ENCODE data around the gene GJB1.

GJB1 gene

DNA sequence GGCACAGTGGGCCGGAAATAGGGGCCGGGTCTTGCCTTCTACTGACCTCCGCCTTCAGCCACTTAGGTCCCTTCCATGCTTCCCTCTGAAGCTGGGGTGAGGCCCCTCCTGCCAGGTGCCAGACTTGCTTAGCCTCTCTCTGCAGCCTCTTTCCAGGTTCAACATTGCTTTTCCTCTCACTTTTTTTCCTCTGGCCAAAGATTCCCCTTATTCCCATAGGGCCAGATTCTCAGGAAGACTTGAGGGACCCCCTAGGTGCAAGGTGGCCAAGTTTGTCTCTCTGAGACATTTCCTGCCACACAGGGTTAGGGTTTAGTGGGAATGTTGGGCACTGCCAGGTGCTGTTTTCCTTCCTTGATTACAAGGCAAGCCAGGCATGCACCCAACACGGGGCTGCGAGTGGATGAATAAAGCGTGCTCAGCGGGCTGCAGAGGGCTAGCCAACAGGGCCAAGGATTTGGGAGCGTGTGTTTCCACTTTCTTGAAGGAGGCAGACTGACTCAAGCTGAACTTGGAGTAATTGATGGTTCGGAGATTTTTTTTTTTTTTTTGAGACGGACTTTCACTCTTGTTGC is 7.6 kb upstream of the GJB1 start:
- no peak for DNase-seq

DNA sequence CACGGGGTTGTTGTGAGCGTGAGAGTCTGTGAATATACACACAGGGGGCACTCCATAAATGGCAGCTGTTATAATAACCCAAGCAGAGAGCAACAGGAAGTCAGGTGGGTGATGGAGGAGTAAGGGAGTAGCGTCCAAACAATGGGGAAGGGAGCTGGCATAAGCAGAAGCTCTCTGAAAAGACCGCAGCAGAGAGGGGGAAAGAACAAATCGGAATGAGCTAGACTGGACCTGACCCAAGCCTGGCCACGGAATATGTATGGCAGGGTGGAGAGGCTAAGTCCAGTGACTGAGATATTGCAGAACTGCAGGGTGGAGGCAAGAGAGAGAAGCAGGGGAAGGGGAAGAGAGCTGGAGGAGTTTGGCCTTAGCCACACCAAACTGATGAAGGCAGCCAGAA is 6.5 kb upstream of the GJB1 start:
- no peak for DNase-seq

DNA sequence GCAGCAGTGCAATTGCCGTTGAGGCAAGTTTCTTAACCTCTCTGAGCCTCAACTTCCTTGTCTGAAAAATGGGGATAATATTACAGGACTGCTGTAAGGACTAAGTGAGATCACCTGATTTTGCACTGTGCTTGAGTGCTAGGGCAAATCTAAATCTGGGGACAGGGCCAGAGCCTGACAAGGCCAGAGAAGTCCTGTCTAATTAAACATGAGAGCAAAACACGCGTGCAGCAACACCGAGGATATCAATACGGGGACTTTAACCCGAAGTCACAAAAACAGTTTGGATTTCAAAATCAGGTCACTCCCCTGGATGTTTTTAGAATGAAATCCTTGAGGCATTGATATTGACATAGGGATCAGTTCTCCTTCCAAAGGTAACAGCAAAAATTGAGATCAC is 5.7 kb upstream of the GJB1 start:
- no peak for DNase-seq

DNA sequence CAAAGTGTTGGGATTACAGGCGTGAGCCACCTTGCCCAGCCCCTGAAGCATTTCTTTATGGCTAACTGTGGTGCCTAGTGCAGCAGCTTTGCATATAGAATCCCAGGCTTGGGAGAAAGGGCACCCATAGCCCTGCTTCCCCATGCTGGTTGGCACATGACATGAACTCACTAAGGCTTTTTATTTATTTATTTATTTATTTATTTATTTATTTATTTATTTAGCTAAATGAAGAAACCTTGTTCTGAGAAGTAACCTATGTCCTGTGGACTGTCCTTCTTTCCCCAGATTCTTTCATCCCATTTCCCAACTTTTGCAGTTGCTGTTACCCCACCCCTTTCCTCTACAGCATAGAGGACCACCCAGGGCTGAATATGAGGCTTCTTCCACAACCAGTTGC is 1.9 kb upstream of the GJB1 start:
- DNase-seq, result no peak

DNA sequence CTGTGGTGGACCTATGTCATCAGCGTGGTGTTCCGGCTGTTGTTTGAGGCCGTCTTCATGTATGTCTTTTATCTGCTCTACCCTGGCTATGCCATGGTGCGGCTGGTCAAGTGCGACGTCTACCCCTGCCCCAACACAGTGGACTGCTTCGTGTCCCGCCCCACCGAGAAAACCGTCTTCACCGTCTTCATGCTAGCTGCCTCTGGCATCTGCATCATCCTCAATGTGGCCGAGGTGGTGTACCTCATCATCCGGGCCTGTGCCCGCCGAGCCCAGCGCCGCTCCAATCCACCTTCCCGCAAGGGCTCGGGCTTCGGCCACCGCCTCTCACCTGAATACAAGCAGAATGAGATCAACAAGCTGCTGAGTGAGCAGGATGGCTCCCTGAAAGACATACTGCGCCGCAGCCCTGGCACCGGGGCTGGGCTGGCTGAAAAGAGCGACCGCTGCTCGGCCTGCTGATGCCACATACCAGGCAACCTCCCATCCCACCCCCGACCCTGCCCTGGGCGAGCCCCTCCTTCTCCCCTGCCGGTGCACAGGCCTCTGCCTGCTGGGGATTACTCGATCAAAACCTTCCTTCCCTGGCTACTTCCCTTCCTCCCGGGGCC is 1.2 kb downstream of the GJB1 start:
- DNase-seq, result no peak

DNA sequence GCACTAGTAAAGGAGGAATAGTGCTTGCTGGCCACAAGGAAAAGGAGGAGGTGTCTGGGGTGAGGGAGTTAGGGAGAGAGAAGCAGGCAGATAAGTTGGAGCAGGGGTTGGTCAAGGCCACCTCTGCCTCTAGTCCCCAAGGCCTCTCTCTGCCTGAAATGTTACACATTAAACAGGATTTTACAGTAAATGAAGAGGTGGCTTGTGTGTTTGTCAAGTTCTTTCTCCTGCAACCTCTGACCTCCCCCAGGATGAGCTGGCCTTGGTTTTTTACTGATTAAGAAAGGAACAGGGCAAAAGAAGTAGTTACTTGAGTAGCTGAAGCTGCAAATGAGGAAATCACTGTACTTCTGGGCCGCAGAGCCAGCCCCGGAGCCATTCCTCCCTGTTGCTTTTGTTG is 2.0 kb downstream of the GJB1 start:
- peak; percentile 46 for DNase-seq

DNA sequence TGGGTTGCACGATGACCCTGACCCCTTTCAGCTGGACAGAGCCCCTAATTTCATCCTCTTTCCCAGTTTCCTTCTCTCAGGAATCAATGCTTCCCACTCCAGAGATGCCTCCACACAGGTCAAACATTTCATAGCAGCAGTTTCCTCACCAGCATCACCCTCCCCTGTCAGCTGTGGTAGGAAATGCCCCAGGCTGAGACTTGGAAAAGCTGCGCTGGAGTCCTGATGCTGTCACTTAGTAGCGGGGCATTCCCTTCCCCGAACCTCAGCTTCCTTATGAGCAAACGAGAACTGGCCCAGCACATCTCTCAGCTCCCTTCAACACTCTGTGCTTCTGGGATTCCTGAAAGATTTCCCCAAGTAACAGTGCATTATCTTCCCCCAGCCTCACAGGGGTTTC is 2.7 kb downstream of the GJB1 start:
- peak; percentile 49 for DNase-seq

DNA sequence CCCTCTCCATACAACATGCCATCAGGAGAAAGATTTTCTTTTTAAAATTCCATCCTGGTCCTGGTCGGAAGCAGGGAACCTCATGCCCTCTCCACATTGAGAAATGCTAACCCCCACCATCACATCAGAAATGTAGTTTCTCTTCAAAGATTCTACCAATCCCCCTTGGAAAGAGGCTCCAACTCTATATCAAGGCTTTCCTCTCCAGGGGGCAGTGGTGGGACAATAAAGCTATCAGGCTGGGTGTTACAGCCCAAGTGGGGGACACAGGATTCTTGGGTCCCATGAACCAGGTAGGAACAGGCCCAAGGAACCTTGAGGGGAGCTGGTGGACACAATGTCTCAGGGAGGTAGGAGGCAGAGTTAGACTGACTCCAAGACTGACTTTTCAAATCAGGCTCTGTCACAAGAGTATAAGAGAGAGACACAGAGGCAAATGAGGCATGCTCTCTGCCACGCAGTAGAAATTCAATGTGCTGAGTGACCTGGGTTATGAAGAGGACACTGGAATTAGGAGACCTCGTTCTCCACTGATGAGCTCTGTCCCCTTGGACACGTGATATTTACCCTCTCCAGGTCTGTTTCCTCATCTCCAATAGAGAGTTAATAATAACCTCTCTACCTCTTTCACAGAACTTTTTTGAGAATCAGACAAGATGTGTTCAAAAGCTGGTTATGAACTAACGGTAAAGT is 4.5 kb downstream of the GJB1 start:
- DNase-seq, result no peak

DNA sequence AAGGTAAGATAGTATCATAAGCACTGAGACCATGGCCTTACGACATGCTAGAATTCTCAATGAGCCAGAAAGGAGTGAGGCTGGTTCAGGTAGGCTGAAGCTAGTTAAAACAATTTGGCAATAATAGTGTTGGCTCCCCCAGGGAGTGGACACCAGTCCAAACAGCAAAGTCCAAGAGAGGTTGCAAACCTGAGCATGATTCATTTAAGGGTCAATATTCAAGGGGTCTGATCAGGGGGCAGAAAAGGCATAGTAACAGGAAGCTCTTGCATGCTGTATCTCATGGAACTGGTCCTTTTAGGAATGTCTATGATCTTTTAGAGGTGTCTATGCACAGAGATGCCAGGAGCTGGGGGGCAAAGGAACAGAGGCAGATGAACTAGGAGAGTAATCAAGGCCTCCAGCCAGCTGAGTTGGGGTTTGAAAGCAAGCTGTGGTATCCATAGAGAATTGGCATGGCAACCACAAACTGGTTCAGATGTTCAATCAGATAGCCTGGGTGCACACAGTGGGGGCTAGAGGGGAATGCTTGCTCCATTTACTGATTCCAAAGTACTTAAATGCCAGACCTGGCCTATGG is 5.1 kb downstream of the GJB1 start:
- DNase-seq, result no peak

DNA sequence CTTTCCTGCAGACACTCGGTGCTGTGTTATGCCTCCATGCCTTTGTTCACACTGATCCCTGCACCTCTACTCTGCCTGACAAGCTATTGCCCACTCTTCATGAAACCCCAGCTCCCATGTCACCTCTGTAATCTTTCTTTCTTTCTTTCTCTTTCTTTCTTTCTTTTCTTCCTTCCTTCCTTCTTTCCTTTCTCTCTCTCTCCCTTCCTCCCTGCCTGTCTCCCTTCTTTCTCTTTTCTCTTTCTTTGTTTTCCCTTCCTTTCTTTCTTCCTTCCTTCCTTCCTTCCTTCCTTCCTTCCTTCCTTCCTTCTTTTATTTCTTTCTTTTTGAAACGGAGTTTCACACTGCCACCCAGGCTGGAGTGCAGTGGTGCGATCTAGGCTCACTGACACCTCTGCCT is 12.5 kb downstream of the GJB1 start:
- no peak for DNase-seq

DNA sequence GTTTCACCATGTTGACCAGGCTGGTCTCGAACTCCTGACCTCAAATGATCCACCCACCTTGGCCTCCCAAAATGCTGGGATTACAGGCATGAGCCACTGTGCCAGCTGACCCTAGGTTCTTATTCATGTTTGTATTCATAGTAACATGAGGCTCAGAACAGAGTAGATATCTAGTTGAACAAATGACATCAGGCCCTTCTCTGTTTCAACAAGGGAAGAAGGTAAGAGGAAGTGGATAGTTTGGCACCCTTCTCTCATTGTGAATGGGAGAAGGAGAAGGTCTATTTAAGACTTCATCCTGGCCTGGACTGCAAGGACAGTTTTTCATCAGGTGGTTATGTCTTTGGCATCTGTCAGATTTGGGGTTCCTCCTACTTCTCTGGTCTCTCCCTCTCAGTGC is 13.8 kb downstream of the GJB1 start:
- peak; percentile 71 for DNase-seq

DNA sequence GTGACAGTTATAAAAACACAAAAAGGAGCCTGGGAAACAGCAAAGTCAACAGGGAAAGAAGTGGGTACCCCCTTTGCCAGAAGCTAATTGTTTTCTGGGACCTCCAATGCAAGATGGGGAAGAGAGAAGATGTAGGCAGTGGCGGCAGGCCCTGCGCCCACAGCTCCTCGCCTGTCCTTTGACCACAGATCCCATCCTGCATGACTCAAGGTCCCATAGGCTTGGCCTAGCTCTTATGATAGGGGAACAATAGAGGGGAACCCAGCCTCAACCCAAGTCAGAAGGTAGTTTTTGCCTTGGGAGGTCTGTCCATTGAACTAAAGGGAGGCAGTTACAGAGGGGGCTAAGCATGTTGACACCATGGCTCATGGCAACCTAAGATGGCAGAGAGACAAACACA is 16.8 kb downstream of the GJB1 start:
- DNase-seq, result peak; percentile 44

DNA sequence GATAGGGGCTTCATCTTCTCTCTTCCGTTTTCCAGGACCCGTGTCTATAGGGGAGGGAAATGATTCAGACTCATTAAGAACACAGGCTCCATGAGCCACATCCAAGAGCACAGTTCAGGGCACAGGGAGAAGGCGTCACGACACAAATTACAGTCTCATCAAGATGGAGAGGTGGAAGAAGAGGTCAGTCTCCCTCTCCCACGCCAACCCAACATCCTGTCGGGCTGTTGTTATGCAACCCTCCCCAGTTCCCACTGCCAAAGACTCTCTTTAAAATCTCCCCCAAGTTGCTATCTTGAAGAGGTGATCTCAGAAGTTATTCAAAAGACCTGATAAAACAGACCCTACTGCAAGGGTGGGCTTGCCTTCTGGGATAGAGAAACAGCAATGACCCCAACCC is 18.3 kb downstream of the GJB1 start:
- DNase-seq, result peak; percentile 24

DNA sequence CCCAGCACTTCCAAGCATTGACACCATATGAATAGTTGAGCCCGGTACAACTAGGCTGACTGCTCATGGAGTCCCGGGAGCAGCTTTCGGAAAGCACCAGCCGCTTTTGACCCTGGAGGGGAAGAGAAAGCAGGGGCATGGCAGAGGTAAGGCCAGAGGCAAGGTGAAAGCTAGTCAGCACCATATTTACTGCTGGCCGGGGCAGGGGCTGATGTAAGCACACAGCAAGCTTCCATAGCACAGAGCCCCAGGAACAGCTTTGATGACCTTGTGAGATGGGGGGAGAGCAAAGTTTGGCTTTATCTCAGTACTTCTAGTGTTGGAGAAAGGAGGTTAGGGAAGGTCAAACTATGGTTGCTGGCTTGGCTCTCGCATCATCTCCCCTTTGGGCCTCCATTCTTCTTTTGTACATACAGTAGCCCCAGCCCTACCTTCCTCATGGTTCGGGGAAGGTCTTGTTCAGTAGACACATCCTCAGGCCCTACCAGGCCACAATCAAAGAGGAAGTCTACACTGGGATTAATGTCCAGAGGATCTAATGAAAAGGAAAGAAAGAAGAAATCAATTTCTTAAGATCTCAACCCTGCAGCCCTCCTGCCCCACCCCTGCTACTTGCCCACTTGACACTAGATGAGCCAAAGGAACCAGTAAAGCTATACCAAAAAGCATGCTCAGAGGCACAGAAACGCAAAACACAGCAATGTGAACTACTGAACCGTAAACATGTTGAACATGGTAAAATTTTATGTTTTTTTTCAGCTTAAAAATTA is 21.5 kb downstream of the GJB1 start:
- no peak for DNase-seq

DNA sequence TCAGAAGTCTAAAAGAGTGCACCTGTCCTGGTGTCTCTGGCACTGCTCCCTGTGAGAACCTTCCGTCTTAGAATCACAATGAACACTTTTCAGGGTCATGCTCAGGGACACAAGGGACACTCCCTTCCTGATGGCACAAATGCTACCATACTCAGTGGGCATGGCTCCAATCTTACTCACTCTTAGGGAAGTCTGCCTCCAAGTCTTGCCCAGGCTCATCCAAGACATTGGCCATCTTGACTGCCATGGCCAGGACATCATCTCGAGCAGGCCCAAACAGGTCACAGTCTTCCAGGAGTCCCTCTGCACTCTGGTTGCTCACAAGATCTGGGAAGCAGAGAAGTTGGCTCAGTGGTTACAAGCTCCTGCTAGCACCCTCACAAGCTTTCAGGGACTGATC is 22.1 kb downstream of the GJB1 start:
- DNase-seq, result no peak

DNA sequence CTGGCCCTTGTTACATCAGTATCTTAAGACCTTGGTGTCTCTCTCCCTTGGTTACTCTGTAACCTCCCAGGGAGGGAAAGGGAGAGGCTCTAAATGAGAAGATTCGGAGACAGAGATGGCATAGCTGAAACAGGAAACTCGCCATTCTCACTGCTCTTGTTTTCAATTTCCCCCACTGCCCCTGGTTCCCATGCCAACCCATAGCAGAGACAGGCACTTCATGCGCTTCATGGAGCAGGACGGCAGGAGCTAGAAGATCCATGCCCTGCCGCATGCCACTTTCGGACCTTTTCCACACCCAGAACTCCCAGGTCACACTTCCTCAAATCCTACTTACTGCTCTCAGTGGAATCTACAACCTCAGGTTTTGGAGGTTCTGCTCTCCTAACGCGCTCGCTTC is 27.8 kb downstream of the GJB1 start:
- DNase-seq, result no peak

DNA sequence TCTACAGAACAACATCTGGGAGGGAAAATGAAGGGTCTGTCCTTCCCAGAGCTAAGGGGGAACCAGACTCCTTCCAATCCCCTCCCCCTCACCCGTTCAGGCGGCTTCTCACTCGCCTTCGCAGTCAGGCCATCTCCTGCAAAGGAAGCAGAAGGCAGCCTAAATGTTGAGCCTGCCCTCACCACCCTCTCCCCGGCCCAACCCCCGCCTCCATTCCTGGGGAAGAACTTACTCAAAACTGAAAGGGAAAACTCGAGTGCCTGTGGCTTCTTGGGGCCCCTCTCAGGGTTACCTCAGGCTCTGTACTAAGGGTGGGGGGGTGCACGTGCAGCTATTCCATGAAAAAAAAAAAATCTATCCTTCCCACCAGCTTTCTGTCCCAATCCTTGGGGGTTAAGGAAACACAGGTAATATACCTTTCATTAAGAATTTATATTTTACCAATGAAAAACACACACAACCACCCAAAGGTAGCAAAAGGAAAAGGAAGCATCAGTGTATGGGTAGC is 28.5 kb downstream of the GJB1 start:
- DNase-seq, result peak; percentile 39

DNA sequence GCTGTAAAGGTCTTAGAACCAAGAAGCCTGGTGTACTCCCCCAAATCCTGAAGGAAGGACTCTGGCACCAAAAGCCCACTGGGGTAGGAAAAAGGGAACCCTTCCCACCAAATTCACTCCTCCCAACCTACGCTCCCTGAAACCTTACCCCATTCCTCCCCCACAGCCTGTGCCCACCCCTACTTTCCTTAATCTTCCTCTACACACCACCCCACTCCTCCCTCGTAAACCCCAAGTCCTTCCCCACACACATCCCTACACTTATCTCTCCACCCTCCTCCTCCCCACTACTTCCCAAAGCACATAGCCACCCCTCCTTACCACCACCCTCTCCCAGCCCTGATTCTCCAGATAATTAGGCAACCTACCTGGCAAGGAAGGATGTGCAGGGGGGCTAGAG is 29.2 kb downstream of the GJB1 start:
- DNase-seq, result no peak

DNA sequence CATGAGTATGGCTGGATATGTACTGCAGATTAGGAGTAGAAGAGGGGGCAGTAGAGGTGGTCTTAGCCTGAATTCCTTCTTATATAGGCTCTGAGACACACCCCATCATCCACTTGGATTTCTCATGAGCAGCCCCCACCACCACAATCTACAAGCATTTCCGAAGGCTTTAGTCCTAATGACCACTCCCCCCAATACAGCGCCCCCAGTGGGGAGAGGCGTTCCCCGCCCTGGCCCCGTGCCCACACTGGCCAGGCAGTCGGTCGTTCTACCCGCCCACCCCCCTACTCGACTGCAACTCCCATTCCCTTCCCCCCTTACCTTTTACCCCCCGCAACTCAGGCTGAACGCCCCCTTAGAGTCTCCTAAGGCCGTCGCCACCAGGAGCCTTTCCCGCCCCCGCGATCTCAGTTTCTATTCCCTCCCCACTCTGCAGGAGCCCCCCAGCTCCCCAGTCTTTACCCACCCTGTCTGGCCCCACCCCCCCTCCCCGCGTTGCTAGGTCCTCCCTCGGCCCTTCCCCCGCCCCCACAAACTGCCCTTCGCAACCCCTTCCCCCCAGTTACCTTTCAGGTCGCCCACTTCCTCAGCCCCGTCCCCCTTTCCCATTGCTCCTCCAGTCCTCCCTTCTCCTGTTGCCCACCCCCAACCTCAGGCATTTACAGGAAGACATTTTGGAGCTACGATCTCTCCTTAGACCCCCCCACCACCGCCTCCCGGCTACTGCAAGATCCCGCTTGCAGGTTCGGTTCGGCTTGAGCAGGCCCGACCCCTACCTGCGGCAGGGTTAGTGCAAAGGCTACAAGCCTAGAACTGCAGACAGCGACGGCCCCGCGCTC is 30.4 kb downstream of the GJB1 start:
- no peak for DNase-seq

DNA sequence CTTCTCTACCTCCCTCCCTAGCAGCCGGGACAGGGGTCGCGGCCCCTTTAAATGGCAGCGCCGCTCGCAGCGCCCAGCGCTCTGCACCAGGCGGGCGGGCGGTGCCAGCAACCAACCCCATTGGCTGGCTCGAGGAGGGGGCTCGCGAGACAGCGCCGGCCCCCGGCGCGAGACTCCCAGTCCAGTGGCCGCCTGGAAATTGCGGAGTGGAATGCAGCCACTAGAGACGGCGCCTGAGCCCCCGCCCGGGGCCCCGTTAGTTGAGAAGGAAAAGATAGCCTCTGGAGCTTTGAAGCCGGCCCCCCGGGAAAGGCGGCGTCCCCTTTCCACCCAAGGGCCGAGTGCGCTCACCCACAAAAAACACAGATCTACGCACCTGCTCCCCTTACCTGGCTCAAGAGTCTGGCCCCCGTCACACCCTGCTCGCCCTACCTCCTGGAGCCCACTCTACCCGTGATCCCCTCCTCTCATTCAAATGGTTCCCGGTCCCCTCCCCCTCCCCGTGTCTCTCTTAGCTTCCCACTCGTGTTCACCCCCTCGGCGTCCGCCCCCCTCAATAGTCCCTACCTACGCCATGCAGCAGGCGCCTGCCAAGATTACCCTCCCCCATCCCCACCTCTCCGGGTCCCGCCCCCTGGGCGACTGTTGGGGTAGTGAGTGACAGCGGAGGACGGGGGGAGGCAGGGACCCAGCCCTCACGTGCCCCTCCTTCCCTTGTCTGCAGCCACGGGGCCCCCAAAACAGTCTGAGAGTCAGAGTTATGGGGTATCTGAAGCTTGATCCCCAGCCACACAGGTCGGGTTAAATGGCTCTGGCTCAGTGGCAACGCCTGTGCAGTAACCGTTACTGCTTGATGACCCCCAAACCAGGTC is 31.3 kb downstream of the GJB1 start, which contains the start of gene ZMYM3:
TSS of gene ZMYM3 (minus strand) at position 49 of the 872 bp plus-strand sequence. CDS start 885 bp downstream, outside the sequence.
- peak; percentile 66 for DNase-seq

DNA sequence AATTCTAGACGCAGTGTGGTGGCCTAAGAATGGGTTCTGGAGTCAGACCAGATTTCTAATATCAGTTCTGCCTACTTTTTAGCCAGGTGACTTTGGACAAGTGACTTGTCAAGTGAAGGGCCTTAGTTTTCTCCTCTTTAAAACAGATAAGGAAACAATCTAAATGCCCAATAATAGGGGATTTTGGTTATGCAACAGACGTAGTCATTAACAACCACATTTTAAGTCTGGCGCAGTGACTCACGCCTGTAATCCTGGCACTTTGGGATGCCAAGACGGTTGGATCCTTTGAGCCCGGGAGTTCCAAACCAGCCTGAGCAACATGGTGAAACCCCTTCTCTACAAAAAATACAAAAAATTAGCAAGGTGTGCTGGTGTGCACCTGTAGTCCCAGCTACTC is 33.0 kb downstream of the GJB1 start:
- no peak for DNase-seq

All from inflammatory macrophage treated with lipopolysaccharide for 4 hours (primary cell).